HT1080 (cell line): ENCODE measurements around the gene VSTM2B. TPM values are rescaled to one million over a fixed set of nuclear protein-coding genes. Genes with fewer than 3 reads are reported as not detected.
A peak's percentile ranks its signal among the peaks of the same experiment; 100 is the strongest.

Source experiments
- DNase-seq: peaks from one replicate; pipeline ENCODE4 v3.0.0-alpha.2; 2015; ENCODE audit warnings: low read depth
- total RNA-seq: library from RNA; depleted of rRNA; stranded (reverse); fragments of >200 nt; shearing (Covaris generic); gene quantifications from 2 replicates; pipeline ENCODE4 v1.2.3, GENCODE V29; 2014

The VSTM2B gene
- total RNA-seq, 1 experiment from 2014 or later: not detected

- DNase-seq: no peak
These were observed 37.8 kb downstream of the VSTM2B start for GRCh38 chr19:29563486-29564101.

- DNase-seq: no peak
These were observed 38.8 kb downstream of the VSTM2B start for GRCh38 chr19:29564574-29565005.

GRCh38 chr19:29565171-29565570 lies 39.4 kb downstream of the VSTM2B start:
- DNase-seq: no peak

- no peak for DNase-seq
These were observed 40.8 kb downstream of the VSTM2B start for GRCh38 chr19:29566496-29567054.

GRCh38 chr19:29567366-29567915 lies 41.6 kb downstream of the VSTM2B start:
- DNase-seq: no peak

- no peak for DNase-seq
These were observed 42.5 kb downstream of the VSTM2B start for GRCh38 chr19:29568036-29569025.

GRCh38 chr19:29569038-29569911 lies 43.5 kb downstream of the VSTM2B start:
- no peak for DNase-seq

GRCh38 chr19:29571181-29571580 lies 45.4 kb downstream of the VSTM2B start:
- no peak for DNase-seq

- DNase-seq: no peak
These were observed 47.7 kb downstream of the VSTM2B start for GRCh38 chr19:29573486-29573885.

- DNase-seq: no peak
These were observed 48.7 kb downstream of the VSTM2B start for GRCh38 chr19:29574510-29574909.

- DNase-seq: peak; percentile 23
These were observed 50.3 kb downstream of the VSTM2B start for GRCh38 chr19:29576046-29576606.

- DNase-seq: peak; percentile 14
These were observed 51.2 kb downstream of the VSTM2B start for GRCh38 chr19:29576761-29577648.

- DNase-seq: no peak
These were observed 51.8 kb downstream of the VSTM2B start for GRCh38 chr19:29577649-29577963.

GRCh38 chr19:29578349-29578748 lies 52.6 kb downstream of the VSTM2B start:
- DNase-seq: no peak

GRCh38 chr19:29579308-29579910 lies 53.6 kb downstream of the VSTM2B start:
- DNase-seq: no peak

- DNase-seq: no peak
These were observed 55.6 kb downstream of the VSTM2B start for GRCh38 chr19:29581398-29581797.

- peak; percentile 63 for DNase-seq
These were observed 57.6 kb downstream of the VSTM2B start for GRCh38 chr19:29583196-29583999.

GRCh38 chr19:29586401-29586800 lies 60.6 kb downstream of the VSTM2B start:
- DNase-seq: peak; percentile 24
